Skeletal muscle cell (primary cell): ENCODE data around the gene ANKRD50.
A peak's percentile ranks its signal among the peaks of the same experiment; 100 is the strongest.

Experiments
- DNase-seq: peaks from one replicate; pipeline ENCODE4 v3.0.0-alpha.2; 2010; ENCODE audit warnings: low read depth
- H3K4me3 ChIP-seq: 2 replicates; pipeline ENCODE4 v1.5.1; 2011; ENCODE audit warnings: low read depth, mild to moderate bottlenecking, control low read depth, low read length, moderate library complexity

ANKRD50 gene

GRCh38 chr4:124640022-124640730 lies 72.4 kb downstream of the ANKRD50 start:
- peak; percentile 74 for DNase-seq
- H3K4me3 ChIP-seq: no peak overlapping the region

DNA sequence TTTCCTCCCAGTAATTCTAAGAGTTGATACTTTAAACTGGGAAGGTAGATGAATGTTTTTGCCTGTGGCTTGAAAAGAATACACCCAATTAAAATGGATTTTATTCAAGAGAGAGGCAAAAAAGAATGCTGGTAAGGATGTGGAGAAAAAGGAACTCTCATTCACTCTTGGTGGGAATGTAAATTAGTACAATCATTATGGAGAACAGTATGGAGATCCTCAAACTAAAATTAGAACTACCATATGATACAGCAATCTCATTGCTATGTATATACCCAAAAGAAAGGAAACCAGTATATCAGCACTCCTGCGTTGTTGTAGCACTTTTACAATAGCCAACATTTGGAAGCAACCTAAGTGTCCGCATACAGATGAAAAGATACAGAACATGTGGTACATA lies 75.2 kb downstream of the ANKRD50 start:
- no peak for DNase-seq
- no peak overlapping the region for H3K4me3 ChIP-seq

DNA sequence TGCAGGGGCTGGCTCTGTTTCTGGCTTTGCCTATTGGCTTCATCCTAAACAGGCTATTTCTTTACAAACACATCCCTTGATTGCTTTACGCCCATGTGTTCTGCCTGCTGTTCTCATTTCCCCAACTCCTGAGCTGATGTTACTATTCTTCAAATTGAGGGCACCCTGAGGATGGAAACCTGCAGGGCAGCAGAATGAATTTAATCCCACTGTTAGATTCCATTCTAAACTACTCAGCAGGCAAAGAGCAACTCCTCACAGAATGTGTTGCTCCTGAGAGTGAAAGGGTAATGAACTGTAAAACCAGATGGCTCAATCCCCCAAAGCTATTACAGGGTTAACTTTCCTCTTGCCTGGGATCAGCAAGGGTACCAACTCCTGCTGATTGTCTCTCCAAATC lies 75.7 kb downstream of the ANKRD50 start:
- H3K4me3 ChIP-seq: no peak overlapping the region
- no peak for DNase-seq

DNA sequence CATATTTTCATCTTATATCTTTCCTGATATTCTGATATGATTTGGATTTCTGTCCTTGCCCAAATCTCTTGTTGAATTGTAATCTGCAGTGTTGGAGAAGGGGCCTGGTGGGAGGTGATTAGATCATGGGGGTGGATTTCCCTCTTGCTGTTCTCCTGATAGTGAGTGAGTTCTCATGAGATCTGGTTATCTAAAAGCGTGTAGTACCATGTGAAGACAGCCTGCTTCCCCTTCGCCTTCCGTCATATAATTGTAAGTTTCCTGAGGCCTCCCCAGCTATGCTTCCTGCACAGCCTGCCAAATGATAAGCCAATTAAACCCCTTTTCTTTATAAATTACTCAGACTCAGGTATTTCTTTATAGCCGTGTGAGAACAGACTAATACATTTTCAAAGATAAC lies 77.2 kb downstream of the ANKRD50 start:
- DNase-seq: no peak
- H3K4me3 ChIP-seq: no peak overlapping the region

- no peak for DNase-seq
- H3K4me3 ChIP-seq: no peak overlapping the region
These were observed 79.1 kb downstream of the ANKRD50 start for GRCh38 chr4:124633285-124633941.

- no peak for DNase-seq
- no peak overlapping the region for H3K4me3 ChIP-seq
These were observed 80.1 kb downstream of the ANKRD50 start for GRCh38 chr4:124632439-124632838.

DNA sequence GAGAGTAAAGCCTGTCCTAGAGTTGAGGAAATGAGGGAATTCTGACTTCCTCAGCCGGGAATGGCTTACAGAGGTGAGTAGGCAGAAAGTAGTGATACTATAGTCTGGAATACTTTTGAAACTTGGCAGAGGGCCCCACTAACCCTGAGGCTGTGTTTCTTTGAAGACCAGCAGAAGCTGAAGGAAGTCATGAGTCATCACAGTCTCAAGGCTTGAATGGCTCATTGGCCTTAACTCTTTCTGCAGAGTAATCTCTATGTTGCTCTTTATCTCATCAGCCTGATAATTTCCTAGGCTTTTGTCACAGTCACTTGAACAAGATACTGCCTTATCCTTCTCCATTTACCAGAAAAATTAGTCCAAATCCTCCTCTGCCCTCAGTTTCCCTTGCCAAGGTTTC lies 80.8 kb downstream of the ANKRD50 start:
- H3K4me3 ChIP-seq: no peak overlapping the region
- DNase-seq: peak; percentile 91

DNA sequence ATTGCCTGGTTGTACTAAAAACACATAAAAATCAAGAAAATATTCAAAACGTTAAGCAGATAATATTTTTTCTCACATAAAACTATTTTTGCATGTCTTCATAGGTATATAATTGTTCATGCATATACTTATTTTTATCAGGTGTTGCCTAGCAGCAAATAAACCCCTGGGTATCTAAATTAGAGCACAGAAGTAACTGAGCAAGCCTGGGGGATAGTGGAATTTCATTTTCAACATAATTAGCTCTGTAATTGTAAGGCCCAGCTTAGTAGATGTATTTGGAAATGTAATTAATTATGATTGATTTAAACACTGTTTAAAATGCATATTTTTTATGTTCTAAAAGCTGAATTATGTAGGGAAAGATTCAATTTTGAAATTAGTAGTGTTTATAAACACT lies 82.9 kb downstream of the ANKRD50 start:
- no peak overlapping the region for H3K4me3 ChIP-seq
- DNase-seq: no peak
